Glutamatergic neuron (in vitro differentiated cells): ENCODE data around the gene DLL4. TPM values are rescaled to one million over a fixed set of nuclear protein-coding genes. Genes with fewer than 3 reads are reported as not detected.
A peak's percentile ranks its signal among the peaks of the same experiment; 100 is the strongest.

Experiments
- DNase-seq: peaks from one replicate; pipeline ENCODE4 v3.0.0; 2022
- H3K27ac Mint-ChIP-seq: one replicate; pipeline ENCODE4 v1.8.0; 2020; ENCODE audit warnings: mild to moderate bottlenecking, mixed read lengths, inconsistent platforms; ENCODE audit not compliant: unreplicated experiment
- H3K27me3 Mint-ChIP-seq: one replicate; pipeline ENCODE4 v1.8.0; 2020; ENCODE audit warnings: mild to moderate bottlenecking, moderate library complexity, mixed read lengths, inconsistent platforms; ENCODE audit not compliant: unreplicated experiment
- H3K36me3 Mint-ChIP-seq: one replicate; pipeline ENCODE4 v1.8.0; 2020; ENCODE audit warnings: mild to moderate bottlenecking, mixed read lengths, inconsistent platforms; ENCODE audit not compliant: unreplicated experiment
- H3K4me1 Mint-ChIP-seq: one replicate; pipeline ENCODE4 v1.8.0; 2020; ENCODE audit warnings: mild to moderate bottlenecking, low read depth, mixed read lengths, inconsistent platforms; ENCODE audit not compliant: unreplicated experiment
- H3K4me3 Mint-ChIP-seq: one replicate; pipeline ENCODE4 v1.8.0; 2020; ENCODE audit warnings: mild to moderate bottlenecking, mixed read lengths, inconsistent platforms; ENCODE audit not compliant: unreplicated experiment
- H3K9me3 Mint-ChIP-seq: one replicate; pipeline ENCODE4 v1.8.0; 2020; ENCODE audit warnings: mild to moderate bottlenecking, moderate library complexity, mixed read lengths, inconsistent platforms; ENCODE audit not compliant: unreplicated experiment
- CTCF ChIP-seq: fragments of 200-600 bp; sonication (generic); IDR thresholded peaks from one replicate; pipeline ENCODE4 v1.5.0; 2021; ENCODE audit not compliant: partially characterized antibody, unreplicated experiment
- total RNA-seq: library from RNA; stranded (reverse); fragmentation: NEBNext Ultra II Directional; extraction: Animal tissue kit (Norgen Biotek cat#: 25700); gene quantifications from one replicate; pipeline ENCODE4 v1.2.1, GENCODE V29; 2021; ENCODE audit not compliant: unreplicated experiment

The DLL4 gene
- total RNA-seq, 1 donor from 2014 or later: 12.5 TPM

- DNase-seq: no peak
- H3K4me3 Mint-ChIP-seq: peak overlapping the region; percentile 15
- peaks cover 9% of the 10 kb centered on the region for H3K4me1 Mint-ChIP-seq
- H3K36me3 Mint-ChIP-seq: no peaks in the 10 kb centered on the region
- peaks cover 12% of the 10 kb centered on the region for H3K9me3 Mint-ChIP-seq
- peaks cover 23% of the 10 kb centered on the region for H3K27me3 Mint-ChIP-seq
- no peak overlapping the region for H3K27ac Mint-ChIP-seq
- TF ChIP-seq CTCF: no peak
Measured at GRCh38 chr15:40957581-40958051, 28.5 kb downstream of the DLL4 start.

- no peak overlapping the region for H3K27ac Mint-ChIP-seq
- H3K4me1 Mint-ChIP-seq: peaks cover 9% of the 10 kb centered on the region
- TF ChIP-seq CTCF: no peak
- peaks cover 3% of the 10 kb centered on the region for H3K36me3 Mint-ChIP-seq
- DNase-seq: no peak
- H3K9me3 Mint-ChIP-seq: peaks cover 12% of the 10 kb centered on the region
- H3K27me3 Mint-ChIP-seq: peaks cover 20% of the 10 kb centered on the region
- H3K4me3 Mint-ChIP-seq: no peak overlapping the region
Measured at GRCh38 chr15:40958146-40958545, 29.0 kb downstream of the DLL4 start.

- peaks cover 12% of the 10 kb centered on the region for H3K9me3 Mint-ChIP-seq
- no peak for TF ChIP-seq CTCF
- no peak overlapping the region for H3K27ac Mint-ChIP-seq
- no peak overlapping the region for H3K4me3 Mint-ChIP-seq
- peaks cover 5% of the 10 kb centered on the region for H3K36me3 Mint-ChIP-seq
- no peak for DNase-seq
- H3K27me3 Mint-ChIP-seq: peaks cover 18% of the 10 kb centered on the region
- peaks cover 9% of the 10 kb centered on the region for H3K4me1 Mint-ChIP-seq
Measured at GRCh38 chr15:40958723-40959122, 29.6 kb downstream of the DLL4 start.

GRCh38 chr15:40959331-40960141, 30.4 kb downstream of the DLL4 start:
- Mint-ChIP-seq H3K9me3 (peaks cover 6% of the 10 kb centered on the region), H3K4me3 (no peak overlapping the region), H3K27me3 (peaks cover 10% of the 10 kb centered on the region), H3K36me3 (peaks cover 5% of the 10 kb centered on the region), H3K27ac (no peak overlapping the region), H3K4me1 (peaks cover 7% of the 10 kb centered on the region)
- DNase-seq: no peak
- no peak for TF ChIP-seq CTCF
